Measurements from ENCODE around the gene OR2Z1.

- TF ChIP-seq CTCF (IDR thresholded peaks at IDR 0.05) (no peak), POLR2A (IDR thresholded peaks at IDR 0.05) (no peak)
These were observed 38.5 kb upstream of the OR2Z1 start for GRCh38 chr19:8682931-8683330.

Data from vagina (tissue), 2 donors.